Superior temporal gyrus (tissue), 1 donor: Measurements from ENCODE around the gene CCDC28A.

ENCODE experiments used
- DNase-seq: peaks from one replicate; pipeline ENCODE4 v3.0.0-alpha.2; 2016; ENCODE audit errors: extremely low spot score

The CCDC28A gene

DNA sequence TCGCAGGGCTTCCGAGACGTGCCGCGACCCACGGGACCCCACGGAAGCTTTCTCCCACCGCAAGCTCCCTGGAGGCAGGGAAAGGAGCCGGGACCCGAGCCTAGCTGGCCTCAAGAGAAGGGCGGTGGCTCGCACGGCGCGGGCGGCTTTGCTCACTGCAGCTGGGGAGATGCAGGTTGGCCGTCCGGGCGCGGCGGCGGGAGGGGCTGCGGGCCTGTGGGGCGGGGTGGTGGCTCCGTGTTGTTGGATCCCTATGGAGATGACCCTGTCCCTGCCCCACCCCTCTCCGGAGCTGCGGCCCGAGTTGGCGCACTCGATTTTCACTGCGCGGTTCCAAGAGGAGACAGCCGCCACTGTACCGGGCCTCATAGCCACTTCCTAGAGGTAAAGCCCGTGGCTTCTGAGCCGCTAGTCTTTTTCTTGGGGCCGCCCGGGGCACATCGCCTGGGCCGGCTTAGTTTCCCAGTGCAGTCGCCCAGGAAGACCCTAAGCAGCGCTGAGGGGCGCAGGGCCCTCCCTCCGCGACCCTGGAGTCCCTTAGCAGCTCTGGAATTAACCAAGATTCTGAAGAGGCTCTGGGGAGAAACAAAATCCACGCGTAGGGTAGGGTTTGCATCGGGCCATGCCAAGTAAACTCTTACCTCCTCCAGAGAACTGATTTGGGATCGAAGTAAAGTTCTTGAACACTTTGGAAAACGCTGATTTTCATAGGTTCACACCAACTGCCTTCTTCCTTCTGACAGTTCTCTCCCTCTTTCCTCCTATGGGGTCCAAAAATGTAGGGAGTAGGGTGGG, 22.4 kb downstream of the CCDC28A start, which contains the start of gene ECT2L:
ECT2L (plus strand) TSS at position 279 of the 795 bp plus-strand sequence. CDS start 17,188 bp downstream, outside the sequence.
- DNase-seq: no peak

DNA sequence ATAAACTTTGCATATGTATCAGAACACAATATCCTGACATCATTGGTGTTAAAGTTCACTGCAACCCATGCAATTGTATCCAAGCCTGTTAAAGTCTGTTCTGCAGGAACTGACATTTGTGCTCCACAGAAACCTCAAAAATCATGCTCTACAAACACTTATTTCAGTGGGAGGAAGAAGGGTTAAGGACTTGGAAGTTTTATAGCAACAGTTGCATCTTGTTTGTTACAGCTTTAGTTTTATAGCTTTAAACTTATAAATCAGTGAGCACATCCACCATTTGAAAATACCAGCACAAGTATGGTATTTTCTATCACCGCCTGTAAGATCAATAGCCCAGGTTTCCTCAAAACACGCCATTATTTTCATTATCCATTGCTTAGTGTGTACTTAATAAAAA, 23.2 kb downstream of the CCDC28A start:
- DNase-seq: no peak

DNA sequence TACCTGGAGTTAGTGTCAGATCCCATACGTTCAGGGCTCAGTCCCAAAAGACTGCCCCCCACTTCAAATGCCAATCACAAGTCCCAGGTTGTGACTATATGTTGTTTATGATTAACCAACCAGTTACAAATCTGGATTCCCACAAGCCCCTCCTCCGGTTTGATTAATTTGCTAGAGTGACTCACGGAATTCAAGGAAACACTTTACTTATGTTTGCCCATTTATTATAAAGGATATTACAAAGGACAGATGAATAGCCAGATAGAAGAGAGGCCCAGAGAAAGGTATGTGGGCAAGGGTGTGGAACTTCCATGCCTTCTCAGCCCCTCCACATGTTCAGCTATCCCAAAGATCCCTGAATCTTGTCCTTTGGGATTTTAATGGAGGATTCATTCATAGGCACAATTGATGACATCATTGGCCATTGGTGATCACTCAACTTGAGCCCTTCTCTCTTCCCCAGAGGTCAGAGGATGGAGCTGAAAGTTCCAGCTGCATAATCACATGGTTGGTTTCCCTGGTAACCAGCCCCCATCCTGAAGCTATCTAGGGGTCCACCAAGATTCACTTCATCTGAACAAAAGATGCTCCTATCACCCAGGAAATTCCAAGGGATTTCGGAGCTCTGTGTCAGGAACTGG, 24.4 kb downstream of the CCDC28A start:
- no peak for DNase-seq

DNA sequence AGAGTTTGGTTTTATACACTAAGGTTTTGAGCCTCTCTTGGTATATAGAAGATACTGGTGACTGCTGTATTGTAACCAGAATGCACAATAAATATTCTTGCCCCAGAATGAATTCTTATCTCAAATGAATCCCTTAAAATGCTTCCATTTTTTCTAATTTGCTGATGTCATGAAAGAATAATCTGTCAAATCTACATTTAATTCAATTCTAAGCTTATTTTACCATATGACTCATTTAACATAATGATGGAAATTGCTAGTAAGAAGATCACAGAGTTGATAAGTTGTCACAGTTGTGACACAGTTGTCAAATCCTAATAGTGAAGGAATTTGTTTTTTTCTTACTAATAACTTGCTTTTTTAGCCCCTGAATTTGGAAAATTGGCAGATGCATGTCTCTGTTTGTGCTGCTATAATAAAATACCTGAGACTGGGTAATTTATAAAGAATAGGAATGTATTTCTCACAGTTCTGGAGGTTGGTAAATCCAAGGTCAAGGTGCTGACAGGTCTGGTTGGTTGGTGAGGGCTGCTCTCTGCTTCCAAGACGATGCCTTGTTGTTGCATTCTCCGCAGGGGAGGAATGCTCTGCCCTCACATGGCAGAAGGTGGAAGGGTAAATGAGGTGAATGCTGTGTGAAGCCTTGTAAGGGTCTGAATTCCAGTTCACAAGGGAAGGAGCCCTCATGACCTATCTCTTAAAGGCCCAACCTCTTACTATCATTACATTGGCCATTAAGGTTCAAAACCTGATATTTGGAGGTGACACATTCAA, 27.0 kb downstream of the CCDC28A start:
- no peak for DNase-seq

DNA sequence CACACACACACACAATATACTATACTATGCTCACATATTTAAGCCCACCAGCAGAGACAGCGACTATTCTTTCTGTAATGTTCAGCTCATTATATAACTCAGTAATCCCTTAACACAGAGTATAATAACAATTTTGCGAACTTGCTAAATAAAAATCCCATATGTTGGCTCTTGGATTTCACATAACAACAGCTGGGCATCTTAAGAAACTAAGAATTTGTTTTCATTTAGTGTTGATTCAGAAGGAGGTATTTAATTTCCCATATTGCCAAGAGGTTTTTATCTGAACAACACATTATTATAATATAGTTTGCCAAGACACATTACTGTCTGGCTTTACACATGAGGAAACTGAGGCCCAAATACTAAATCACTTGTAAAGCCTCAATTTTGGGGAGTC, 29.8 kb downstream of the CCDC28A start:
- no peak for DNase-seq

DNA sequence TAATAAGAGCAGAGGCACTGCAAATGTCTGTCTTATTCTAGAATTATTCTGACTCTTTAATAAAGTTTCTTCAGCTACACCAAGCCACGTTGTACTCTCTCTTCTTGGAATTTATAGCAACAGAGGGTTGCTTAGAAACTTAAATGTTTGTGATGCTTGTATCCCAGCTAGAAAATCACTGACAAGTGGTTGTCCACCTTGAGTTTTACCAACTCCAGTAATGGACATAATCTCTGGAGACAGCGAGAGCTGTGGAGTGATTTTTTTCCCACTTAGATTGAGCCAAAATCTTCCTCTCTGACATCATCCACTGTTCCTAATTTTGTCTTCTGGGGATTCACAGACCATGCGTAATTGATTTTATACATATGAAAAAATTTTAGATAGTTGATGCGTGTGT, 30.3 kb downstream of the CCDC28A start:
- no peak for DNase-seq

DNA sequence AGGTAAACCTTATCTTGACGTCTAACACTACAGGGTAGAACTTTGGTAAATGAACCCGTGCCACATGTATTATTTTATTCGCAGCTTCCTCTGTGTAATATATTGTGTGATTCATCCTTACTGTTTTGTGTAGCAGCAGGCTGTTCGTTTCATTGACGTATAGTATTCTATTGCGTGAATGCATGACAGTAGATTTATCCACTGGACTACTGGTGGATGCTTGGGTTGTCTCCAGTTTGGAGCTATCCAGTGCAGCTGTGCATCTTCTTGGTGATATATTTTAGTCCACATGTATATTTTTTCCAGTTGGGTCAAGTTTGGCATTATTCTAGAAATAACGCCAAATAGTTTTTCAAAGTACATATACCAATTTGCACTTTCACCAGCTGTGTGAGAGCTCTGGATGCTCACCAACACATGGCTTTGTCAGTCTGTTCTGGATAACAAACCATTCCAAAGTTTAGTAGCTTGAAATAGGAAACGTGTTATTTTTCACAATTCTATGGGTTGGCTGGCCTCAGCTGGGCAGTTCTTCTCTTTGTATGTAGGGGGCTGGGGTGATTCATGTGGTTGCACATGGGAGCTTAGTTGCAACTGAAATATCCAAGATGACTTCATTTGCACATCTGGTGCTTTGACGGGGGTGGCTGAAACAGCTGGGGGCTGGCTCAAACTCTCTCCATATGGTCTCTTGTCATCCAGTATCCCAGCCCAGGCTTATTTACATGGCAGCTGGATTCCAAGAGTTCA, 31.6 kb downstream of the CCDC28A start:
- DNase-seq: no peak

DNA sequence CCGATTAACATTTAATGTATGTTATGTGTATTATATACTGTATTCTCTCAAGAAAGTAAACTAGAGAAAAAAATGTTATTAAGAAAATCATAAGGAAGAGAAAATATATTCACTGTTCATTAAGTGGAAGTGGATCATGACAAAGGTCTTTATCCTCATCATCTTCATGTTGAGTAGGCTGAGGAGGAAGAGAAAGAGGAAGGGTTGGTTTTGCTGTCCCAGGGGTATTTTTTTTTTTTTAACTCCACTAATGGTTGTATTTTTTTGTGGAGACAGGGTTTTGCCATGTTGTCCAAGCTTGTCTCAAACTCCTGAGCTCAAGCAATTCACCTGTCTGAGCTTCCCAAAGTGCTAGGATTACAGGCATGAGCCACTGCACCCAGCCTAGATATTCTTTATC, 33.3 kb downstream of the CCDC28A start:
- no peak for DNase-seq

DNA sequence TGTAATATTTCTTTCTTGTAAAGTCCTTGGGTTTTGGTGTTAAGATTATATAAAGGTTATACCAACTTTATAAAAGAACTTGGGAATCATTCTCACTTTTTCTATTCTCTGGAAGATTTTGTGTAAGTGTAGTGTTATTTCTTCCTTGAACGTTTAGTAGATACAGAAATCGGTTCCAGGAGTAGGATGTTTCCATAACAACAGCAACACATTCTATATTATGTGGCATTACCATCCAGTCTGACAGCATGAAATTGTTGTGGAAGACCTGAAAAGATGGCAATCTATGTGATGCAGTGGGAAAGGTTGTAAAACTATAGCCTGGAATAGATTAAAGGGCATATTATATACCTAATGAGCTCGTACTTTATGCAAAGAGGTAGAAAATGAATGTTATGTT, 36.1 kb downstream of the CCDC28A start:
- DNase-seq: peak; percentile 40

DNA sequence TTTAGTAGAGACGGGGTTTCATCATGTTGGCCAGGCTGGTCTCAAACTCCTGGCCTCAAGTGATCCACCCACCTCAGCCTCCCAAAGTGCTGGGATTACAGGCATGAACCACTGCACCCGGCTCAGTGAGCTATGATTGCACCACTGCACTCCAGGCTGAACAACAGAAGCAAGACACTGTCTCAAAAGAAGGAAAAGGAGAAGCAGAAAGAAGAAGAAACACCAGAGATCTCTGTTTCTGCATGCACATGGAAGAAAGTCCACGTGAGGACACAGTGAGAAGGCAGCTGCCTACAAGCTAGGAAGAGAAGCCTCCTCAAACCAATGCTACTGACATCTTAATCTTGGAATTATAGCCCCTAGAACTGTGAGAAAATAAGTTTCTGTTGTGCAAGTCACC, 38.3 kb downstream of the CCDC28A start:
- no peak for DNase-seq

DNA sequence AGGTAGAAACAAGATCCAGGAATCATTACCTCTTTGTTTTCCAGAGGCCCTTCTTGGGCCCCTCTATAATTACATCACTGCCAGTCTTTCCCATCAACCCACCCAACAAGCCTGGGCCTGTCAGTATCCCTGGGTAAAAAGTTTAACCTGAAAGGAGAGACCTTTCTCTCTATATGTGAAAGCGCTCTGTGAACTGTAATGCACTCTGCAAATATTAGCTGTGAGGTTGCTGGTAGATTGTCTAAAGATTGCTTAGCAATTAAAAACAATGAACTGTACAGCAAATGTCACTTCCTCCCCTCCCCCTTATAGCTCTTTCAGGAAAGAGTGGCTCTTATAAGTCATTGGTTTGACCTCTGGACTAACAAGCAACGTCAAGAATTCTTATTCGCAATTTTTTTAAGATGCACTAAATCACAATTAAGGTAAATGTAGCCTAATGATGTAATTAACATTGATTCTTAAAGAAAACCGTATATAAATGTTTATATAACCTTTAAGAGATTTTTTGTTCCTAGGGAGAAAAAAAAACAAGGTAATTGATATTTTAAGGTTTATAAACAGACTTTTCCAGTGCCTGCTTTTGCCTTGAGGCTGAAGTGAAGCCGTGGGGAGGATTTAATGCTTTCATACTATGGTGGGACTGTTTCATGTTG, 40.7 kb downstream of the CCDC28A start:
- no peak for DNase-seq

DNA sequence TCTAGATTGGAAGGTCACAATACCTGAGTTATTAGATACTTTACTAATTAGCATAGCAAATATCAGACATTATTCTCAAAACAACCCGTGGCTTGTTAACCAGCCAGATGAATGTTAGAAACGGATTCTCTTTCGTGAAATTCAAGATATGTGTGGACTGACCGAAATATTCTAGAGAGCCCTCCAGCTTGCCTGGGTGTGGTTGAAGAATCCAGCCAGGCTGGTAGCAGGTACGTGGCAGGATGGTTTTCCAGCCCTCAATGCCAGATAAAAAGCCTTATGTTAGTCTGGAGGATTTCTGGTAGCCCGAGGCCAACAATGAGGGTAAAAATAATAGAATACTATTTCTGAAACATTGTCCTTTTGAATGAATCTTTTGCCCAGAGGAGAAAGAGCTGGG, 41.7 kb downstream of the CCDC28A start:
- DNase-seq: no peak

DNA sequence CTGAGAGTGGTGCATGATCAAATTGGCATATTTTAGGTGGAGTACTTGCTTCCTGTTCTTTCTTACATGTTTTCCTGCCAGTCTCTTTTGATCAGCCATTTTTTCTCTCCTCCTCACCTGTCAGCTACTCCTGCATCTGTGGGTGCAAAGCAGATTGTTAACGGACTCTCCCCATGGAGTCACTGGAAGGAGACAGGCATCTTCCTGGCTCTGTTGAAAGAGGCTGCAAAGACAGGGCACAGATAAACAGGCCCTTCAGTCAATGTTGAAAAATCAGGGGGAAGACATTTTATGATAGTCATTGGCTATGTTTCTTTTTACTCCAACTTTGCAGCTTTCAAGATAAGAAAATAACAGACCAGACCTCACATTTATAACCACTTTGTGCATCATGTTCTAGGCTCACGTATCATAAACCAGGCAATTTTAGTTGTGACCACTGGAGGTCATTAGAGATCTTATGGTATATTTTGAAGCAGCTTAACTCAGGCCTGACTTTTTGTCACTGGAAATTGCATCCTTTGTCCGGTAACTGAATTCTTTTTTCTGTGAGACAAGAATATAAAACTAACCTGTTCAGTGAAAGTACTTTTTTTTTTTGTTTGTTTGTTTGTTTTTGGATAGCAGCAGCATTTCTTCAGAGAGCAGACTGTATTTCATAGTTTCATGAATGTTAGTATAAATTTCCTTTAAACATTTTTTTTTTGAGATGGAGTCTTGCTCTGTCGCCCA, 42.4 kb downstream of the CCDC28A start:
- DNase-seq: peak; percentile 85

DNA sequence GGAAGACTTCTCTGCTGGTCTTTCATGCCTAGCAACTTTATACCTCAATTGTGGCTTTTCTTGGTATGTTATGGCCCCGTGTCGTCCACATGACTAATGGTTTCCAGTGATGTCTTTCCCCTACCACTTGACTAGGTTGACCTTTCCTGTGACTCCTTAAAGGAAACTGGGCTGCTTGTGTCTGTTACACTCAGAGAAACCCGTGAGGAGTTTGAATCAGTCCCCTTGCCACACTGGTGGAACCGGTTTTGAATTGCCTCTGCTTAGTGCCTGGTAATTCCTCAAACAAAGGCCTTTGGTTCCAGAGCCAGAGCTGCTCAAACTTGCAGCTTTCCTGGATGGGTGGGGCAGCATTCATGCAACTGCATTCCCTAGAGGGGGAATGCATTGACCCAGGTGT, 44.2 kb downstream of the CCDC28A start:
- DNase-seq: no peak

DNA sequence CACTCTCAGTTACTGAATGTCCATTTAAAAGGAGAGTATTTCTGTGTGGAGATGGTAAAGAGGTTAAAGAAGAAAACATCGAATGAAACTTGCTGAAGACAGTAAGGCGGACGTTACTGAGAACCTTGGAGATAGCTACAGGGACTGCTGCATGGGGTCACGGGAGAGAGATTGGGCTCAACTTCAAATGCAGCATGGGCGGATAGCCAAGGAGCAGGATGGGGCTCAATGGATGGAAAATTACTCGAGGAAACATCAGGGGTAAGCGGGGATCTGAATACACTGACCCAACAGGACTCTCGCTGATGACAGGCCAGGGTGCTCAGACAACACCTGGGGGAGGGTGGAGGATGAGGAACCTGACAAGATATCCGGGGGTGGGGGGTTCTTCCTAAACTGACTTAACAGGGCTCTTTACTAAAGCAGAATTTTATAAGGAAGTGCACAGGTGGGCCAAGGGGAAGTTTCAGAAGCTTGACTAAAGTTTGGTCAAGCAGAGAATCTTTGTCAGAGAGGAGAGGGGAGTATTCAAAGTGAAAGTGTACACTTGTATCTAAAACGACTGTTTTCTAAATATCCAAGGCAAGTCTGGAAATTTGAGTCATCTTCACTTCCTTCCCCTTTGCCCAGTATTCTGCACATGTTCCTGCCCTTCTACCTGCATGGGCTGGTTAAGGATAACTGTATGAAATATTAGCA, 45.1 kb downstream of the CCDC28A start:
- no peak for DNase-seq

DNA sequence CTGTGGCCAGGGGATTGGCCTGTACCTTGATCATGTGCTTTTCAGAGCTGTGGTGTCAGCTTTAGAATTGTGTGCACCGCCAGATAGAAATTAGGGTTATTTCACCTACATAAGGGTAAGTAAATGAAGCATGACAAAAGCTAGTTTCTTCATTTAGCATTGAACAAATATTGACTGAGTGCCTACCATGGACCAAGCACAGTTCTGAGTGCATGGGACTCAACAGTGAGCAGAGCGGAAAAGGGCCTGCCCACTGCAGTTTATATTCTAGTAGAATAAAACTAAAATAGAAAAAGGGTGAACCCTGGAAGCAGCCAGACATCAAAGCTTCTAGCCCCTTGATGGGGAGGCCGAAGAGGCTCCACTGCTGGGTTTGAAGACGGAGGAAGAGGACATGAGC, 48.0 kb downstream of the CCDC28A start:
- no peak for DNase-seq

DNA sequence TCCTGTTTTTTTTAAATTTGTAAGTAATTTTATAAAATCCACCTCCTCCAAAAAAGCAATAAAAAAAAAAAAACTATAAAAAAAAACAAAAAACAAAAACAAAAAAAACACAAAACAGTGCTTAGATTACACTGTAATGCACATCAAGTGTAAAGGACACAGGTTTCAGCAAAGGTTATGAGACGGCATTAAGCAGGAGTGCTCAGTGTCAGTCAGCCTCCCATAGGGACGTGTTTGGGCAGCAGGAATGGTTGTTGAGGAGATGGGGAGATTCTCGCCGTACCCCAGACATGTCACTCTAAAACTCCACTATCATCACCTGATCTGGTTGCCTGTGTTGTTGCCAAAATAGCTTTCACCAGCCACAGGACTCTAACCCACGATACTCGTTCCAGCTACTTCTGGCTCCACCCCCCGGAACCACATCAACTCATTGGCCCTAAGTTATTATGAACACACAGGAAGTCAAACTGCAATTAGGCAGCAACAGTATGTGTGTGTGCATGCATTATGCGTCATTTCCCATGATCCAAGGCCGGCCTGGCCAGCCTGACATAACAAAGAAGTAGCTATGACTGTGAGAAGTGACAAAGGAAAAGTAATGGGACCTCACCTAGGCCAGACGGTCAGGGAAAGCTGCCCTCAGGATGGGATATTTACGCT, 51.0 kb downstream of the CCDC28A start:
- DNase-seq: no peak

DNA sequence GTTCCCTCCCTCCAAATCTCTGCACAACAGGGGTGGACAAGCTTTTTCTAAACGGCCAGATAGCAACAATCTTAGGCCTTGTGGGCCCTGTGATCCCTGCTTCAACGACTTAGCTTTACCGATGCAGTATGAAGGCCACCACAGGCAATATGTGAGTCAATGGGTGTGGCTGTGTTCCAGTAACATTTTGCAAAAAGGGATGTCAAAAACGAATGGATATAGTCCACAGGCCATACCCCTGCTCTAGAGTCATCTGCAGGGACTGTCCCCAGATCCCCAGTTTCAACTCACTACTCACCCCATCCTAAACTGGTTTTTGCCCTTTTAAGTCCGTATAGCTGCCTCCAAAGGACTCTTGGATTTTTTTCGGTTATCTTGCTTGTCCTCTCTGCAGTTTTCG, 56.7 kb downstream of the CCDC28A start:
- DNase-seq: no peak

DNA sequence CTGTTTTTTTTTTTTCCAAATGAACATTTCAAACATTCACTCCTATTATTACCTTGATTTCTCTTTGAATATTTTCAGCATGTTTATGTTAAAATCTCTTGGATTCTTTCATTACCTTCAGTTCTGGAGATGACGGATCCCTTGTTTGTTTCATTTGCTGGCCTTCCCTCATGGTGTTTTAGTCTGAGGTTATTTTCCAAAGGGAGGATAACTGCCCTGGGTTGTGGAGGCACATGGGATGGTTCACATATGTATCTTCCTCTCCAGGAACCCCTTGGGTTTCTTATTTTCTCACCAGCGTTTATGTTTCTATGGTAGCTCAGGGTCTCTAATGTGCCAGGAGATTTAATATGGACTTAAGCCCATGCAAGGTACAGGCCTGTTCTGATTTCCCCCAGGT, 58.6 kb downstream of the CCDC28A start:
- no peak for DNase-seq
